ENCODE results near the gene ZNF804B. TPM values are rescaled to one million over a fixed set of nuclear protein-coding genes. Genes with fewer than 3 reads are reported as not detected.
A peak's percentile ranks its signal among the peaks of the same experiment; 100 is the strongest.

The ZNF804B gene
- total RNA-seq, 1 experiment from 2014 or later = 0.17 TPM

DNA sequence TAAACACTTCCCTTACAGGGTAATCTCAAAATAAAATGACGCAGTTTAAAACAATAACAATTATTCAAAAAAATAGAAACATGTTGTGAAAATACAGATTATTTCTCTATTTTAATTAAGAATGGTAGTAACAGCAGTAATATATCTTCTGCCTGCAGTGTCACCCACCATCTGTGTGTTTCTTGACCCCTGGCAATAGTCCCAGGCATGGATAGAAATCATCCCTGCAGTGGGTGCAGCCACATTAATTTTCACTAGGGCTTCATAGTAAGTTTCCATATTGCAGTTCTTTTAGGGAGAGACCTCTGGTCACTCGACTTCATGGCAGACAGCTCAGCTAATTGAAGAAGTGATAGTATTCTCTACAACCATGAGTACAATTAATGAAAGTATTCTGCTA is 506.1 kb downstream of the ZNF804B start:
- no peak for DNase-seq (ENCODE audit: low spot score)

DNA sequence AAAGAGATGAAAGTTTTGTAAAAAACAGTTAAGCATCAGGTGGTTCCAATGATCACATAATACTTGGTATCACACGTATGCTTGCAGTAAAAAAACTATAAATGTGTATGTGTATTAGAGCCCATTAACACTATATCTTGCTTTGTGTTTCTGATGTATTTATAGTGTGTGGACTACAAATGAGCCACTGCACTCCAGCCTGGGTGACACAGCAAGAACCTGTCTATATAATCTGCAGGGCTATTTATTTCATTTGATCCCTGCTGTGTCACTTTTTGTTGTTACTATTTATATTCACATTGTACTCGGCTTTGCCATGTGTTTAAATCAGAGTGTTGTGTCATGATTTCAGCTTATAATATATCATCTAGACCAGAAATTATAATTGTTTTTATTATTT is 523.8 kb downstream of the ZNF804B start:
- DNase-seq (ENCODE audit: low spot score) = no peak

DNA sequence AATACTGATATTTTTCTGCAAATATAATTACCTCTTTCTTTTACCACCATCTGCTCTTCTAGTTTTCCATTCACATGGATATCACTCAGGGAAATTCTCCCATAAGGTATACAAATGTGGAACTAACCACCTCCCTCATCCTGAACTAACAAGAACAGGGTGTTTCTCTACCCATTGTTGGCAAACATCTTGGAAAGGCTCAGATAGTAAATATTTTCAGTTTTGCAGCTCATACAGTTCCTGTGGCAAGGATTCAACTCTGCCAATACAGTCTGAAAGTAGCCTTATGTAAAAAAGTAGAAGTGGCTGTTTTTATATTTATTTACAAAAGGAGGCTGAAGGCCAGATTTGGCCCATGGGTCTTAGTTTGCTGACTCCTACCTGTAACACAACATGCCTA is 549.0 kb downstream of the ZNF804B start:
- DNase-seq (ENCODE audit: low spot score) = no peak

DNA sequence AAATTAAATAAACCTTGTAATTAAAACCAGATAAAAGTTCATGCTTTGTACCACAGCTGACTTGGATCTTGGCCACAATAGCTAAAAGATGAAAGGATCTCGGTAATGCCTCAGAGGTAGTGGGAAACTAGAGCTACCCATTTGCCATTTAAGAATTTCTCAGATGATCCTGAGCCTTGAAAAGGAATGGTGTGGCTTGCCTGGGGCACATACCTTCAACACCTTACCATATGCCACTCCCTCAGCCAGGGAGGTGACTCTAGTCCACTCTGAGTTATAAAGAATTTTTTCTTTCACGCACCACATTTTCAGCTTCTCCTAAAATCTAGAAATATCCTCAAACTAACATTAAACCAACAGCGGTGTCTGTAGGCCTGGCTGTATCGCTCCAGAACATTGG is 552.4 kb downstream of the ZNF804B start:
- DNase-seq (ENCODE audit: low spot score) = no peak

DNA sequence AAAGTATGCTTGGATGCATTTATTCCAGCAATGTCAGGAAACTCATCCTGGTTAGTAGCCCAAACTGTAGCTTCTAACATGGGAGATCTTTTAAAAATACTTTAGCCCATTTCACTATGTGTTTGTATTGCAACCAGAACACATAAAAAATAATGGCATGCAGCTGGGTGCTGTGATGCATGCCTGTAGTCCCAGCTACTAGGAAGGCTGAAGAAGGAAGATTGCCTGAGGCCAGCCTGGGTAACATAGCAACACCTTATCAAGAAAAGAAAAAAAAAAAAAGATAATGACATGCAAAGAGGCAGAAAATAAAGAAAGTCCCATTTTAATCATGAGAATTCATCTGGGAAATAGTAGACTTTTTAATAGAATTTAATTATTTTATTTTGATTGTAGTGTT is 553.1 kb downstream of the ZNF804B start:
- DNase-seq (ENCODE audit: low spot score) = no peak

DNA sequence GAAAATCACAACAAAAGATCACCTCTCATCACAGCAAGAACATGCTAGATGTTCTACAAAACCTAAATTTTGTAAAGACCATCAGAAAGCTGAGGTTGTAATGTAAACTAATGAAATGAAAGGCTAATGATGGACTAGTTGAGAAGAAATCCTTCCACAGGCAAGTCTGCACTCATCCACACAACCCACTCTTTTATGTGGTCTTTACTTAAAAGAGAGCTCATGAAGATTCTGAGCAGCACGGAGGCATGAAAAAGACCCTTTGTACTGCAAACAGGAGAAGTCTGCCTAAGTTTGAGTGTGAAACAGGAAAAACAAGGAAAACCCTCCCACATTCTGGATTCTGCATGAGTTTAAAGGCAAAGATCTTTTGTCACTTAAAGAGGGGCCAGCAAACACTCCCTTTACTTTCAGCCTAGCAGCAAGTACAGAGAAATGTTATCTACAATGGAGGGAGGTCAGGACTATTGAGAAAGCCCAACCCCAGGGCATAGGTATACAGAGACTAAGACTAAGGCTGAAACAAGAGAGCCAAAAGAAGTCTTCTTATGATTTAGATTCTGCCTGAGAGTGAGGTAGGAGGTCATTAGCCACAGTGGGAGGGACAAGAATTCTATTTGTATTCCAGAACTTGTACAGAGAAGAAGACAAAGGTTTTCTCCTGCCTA is 557.2 kb downstream of the ZNF804B start:
- DNase-seq (ENCODE audit: low spot score) = no peak

DNA sequence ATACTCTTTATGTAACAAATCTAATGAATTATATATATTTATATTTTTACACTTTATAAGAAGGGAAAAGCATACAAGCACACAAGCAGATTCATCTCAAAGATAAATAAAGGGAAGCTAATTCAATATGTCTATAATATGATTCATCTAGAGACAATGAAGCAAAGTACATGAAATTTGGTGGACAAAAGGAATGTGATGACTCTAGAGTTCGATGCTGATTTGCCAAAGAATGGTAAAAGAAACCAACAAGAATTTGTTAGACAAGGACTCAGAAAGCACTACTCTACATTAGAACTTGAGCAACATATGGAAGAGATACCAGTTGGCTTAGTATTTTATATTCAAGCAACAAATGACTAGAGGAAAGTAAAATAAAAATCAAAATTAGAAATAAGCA is 572.5 kb downstream of the ZNF804B start:
- DNase-seq (ENCODE audit: low spot score) = no peak

DNA sequence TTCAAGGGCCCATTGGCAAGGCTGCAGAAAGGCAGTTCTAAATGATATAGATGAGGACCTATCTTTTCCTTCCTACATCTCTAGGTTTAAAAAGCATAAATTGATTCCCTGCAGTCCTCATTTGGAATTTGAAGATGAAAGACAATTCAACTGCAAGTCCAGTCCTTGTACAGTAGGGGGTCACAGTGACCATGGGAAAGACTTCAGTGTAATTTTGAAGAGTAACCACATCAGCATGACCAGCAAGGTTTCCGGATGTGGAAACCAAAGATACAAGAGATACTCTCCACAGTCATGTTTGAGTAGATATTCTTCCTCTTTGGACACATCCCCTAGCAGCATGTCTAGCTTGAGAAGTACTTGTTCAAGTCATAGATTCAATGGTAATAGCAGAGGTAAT is 575.3 kb downstream of the ZNF804B start:
- DNase-seq (ENCODE audit: low spot score) = peak; percentile 17

DNA sequence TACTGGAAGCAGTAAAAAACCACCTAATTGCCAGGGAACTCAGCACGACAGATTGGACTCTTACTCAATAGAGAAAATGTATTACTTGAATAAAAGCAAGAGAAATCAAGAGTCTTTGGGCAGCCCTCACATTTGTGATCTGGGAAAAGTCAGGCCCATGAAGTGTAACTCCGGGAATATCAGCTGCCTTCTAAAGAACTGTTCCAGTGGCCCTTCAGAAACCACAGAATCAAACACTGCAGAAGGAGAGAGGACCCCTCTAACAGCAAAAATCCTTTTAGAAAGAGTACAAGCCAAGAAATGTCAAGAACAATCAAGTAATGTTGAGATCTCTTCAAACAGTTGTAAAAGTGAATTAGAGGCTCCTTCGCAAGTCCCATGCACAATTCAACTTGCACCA is 576.0 kb downstream of the ZNF804B start:
- DNase-seq (ENCODE audit: low spot score) = no peak

DNA sequence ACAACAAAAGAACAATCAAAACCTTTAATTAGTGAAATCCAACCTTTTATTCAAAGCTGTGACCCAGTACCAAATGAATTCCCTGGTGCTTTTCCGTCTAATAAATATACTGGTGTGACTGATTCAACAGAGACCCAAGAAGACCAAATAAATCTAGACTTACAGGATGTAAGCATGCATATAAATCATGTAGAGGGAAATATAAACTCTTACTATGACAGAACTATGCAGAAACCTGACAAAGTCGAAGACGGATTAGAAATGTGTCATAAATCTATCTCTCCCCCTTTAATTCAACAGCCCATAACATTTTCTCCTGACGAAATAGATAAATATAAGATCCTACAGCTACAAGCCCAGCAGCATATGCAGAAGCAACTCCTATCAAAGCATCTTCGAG is 576.6 kb downstream of the ZNF804B start:
- DNase-seq (ENCODE audit: low spot score) = no peak

DNA sequence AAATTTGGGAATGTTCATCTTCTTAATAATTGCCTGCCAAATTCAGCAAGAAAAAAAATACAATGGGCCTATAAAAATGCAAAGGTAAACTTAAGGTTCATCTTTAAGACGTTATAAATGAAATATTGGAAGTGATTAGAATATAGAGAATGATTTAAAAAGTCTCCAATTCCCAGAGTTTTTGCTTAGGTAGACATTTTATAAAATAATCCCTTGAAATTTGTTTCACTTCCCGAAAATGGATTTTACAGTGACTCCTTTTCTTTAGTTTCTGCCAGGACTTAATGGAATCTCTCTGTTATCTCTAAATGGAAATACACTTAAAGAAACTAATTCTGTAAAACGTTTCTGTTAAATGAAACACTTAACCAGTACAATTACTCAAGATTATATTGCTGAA is 580.2 kb downstream of the ZNF804B start:
- DNase-seq (ENCODE audit: low spot score) = no peak

DNA sequence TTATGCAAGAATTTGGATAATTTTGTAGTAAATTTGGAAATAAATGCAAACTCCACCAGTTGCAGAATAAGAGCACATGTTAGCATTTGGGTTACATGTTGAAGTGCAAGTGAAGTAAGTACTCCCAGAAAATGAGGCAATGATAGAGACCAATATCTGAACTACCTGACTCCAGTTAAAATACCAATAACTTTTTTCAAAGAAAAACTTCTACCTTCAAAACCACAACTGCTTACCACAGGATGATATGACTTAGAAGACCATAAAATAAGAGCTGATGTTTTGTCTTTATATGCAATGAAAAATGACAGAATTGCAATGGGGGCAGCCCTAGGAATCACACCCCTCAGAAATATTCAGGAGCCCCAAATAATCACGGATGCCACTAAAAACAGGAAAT is 597.6 kb downstream of the ZNF804B start:
- DNase-seq (ENCODE audit: low spot score) = no peak

DNA sequence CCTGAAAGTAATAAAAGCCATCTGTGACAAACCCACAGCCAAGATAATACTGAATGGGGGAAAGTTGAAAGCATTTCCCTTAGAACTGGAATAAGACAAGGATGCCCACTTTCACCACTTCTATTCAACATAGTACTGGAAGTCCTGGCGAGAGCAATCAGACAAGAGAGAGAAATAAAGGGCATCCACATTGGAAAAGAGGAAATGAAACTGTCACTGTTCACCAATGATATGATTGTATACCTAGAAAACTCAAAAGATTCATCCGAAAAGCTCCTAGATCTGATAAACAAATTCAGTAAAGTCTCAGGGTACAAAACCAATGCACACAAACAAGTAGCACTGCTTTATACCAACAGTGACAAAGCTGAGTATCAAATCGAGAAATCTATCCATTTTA is 617.7 kb downstream of the ZNF804B start:
- no peak for DNase-seq (ENCODE audit: low spot score)

DNA sequence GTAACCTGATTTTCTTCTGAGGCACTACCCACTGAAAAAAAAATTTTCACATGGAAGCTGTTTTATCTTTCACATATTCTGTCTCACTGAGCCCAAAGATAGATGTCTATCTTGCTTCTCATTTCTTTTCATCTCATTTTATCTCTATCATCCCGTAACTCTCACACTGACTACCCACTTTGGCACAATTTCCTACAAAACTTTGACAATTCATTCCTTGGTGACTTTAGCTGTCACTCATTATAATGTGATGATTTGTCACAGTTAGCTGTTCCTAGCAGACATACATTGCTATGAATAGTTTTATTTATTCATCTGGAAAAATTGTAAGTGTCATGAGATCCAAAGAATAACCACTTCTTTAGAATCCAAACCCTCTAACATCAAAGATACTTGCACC is 625.9 kb downstream of the ZNF804B start:
- DNase-seq (ENCODE audit: low spot score) = no peak

Other genes with a start within 250 kb of the ZNF804B start
- gene TEX47, start 36.0 kb downstream of the ZNF804B start, total RNA-seq (2014; rRNA removed; shearing (Covaris generic)) = not detected in 2 replicates

All from H4 (cell line).